ENCODE data around the gene DOCK10. TPM values are rescaled to one million over a fixed set of nuclear protein-coding genes. Genes with fewer than 3 reads are reported as not detected.
A peak's percentile ranks its signal among the peaks of the same experiment; 100 is the strongest.

The DOCK10 gene
- total RNA-seq, 1 donor from 2014 or later, result 15.2 TPM

DNA sequence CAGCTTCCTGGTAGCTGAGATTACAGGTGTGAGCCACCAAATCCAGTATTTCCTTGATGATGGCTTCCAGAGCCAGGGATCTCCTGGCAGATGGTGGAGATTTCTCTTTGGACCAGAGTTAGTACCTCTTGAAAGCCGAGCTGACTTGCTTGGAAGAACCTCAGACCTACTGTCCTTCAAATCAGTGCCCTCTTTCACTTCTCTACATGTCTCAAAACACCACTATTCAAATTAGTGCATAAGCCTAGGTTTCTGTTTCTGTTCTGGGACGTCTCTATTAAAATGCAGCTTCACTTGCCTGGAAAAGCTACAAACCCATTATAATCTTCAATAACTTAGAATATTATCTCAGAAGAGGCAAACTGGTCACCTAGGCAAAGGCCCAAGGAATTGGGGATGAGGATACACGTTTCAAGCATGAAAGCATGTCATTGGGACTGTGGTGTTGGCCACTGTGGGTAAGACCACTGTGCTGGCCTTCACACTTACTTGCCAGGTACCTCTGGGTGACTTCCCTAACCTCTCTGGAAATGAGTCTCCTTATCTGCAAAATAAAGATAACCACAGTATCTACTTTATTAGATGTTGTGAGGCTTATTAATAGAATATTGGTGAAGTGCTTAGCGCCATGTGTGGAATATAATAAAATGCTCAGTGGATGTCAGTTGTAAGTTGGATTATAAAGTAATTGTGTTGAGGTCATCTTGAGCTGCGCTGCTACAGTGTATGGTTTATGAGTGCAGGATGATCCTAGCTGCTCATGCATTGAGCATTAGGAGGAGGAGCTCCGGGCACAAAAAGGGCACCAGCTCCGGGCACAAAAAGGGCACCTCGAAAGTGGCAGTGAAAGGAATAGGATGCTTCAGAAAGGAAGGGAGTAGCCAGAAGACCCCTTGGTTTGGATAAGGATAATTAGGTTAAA lies 84.5 kb downstream of the DOCK10 start:
- peaks cover 32% of the 10 kb centered on the region for H3K4me1 Mint-ChIP-seq (ENCODE audit: unreplicated experiment)
- H3K27ac Mint-ChIP-seq (ENCODE audit: unreplicated experiment), result peak overlapping the region; percentile 33

DNA sequence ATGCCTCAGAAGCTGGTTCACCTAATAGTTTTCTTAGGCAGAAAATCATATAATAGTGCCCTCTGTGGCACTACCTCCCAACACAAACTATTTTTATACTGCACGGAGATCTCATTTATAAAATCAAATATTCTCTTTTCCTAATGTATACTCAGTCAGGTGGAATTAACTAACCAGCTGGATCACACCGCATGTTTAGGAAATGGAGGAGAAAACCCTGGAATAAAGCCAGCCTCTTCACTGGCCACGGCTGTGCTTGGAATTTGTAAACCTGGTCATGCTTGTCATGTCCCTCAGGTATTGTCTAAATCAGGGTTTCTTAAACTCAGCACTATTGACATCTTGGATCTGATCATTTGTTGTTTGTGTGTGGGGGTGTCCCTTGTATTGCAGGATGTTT lies 85.6 kb downstream of the DOCK10 start:
- Mint-ChIP-seq H3K9me3 (ENCODE audit: unreplicated experiment) (no peaks in the 10 kb centered on the region), H3K36me3 (ENCODE audit: unreplicated experiment) (peaks cover 3% of the 10 kb centered on the region), H3K27ac (ENCODE audit: unreplicated experiment) (no peak overlapping the region), H3K4me1 (ENCODE audit: unreplicated experiment) (peaks cover 27% of the 10 kb centered on the region), H3K4me3 (ENCODE audit: unreplicated experiment) (no peak overlapping the region), H3K27me3 (ENCODE audit: unreplicated experiment) (no peaks in the 10 kb centered on the region)
- TF ChIP-seq, protein P1, sequence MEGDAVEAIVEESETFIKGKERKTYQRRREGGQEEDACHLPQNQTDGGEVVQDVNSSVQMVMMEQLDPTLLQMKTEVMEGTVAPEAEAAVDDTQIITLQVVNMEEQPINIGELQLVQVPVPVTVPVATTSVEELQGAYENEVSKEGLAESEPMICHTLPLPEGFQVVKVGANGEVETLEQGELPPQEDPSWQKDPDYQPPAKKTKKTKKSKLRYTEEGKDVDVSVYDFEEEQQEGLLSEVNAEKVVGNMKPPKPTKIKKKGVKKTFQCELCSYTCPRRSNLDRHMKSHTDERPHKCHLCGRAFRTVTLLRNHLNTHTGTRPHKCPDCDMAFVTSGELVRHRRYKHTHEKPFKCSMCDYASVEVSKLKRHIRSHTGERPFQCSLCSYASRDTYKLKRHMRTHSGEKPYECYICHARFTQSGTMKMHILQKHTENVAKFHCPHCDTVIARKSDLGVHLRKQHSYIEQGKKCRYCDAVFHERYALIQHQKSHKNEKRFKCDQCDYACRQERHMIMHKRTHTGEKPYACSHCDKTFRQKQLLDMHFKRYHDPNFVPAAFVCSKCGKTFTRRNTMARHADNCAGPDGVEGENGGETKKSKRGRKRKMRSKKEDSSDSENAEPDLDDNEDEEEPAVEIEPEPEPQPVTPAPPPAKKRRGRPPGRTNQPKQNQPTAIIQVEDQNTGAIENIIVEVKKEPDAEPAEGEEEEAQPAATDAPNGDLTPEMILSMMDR (IDR thresholded peaks at IDR 0.05), result no peak
- no peak for DNase-seq (ENCODE audit: extremely low spot score, unreplicated experiment)

More for the DNA sequence above, 84.5 kb downstream of the DOCK10 start:
- no peak for DNase-seq (ENCODE audit: extremely low spot score, unreplicated experiment)
- no peak overlapping the region for H3K4me3 Mint-ChIP-seq (ENCODE audit: unreplicated experiment)
- TF ChIP-seq, protein P1 (IDR thresholded peaks at IDR 0.05), result no peak
- H3K9me3 Mint-ChIP-seq (ENCODE audit: unreplicated experiment), result no peaks in the 10 kb centered on the region
- no peaks in the 10 kb centered on the region for H3K36me3 Mint-ChIP-seq (ENCODE audit: unreplicated experiment)
- H3K27me3 Mint-ChIP-seq (ENCODE audit: unreplicated experiment), result no peaks in the 10 kb centered on the region

DNA sequence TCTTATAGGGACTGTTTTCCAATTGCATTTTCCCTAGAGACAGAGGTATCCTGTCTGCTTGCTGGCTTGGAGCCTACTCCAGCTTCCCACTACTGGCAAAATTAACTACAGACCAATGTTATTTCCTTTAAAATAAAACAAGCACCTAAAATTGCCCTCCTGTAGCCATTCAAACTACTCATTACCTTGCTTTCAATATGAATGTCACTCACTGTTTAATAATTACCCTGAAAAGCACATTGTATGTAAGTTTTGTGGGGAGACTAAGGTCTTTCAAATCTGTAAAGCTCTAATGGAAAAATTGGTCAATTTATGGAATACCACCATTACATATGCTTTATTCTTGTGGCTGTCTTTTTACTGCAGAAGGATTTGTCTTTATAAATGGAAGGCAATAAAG lies 87.3 kb downstream of the DOCK10 start:
- H3K27me3 Mint-ChIP-seq (ENCODE audit: unreplicated experiment), result no peaks in the 10 kb centered on the region
- no peak overlapping the region for H3K27ac Mint-ChIP-seq (ENCODE audit: unreplicated experiment)
- DNase-seq (ENCODE audit: extremely low spot score, unreplicated experiment), result no peak
- H3K4me1 Mint-ChIP-seq (ENCODE audit: unreplicated experiment), result peaks cover 24% of the 10 kb centered on the region
- no peaks in the 10 kb centered on the region for H3K9me3 Mint-ChIP-seq (ENCODE audit: unreplicated experiment)
- peaks cover 3% of the 10 kb centered on the region for H3K36me3 Mint-ChIP-seq (ENCODE audit: unreplicated experiment)
- TF ChIP-seq, protein P1 (IDR thresholded peaks at IDR 0.05), result no peak
- no peak overlapping the region for H3K4me3 Mint-ChIP-seq (ENCODE audit: unreplicated experiment)

DNA sequence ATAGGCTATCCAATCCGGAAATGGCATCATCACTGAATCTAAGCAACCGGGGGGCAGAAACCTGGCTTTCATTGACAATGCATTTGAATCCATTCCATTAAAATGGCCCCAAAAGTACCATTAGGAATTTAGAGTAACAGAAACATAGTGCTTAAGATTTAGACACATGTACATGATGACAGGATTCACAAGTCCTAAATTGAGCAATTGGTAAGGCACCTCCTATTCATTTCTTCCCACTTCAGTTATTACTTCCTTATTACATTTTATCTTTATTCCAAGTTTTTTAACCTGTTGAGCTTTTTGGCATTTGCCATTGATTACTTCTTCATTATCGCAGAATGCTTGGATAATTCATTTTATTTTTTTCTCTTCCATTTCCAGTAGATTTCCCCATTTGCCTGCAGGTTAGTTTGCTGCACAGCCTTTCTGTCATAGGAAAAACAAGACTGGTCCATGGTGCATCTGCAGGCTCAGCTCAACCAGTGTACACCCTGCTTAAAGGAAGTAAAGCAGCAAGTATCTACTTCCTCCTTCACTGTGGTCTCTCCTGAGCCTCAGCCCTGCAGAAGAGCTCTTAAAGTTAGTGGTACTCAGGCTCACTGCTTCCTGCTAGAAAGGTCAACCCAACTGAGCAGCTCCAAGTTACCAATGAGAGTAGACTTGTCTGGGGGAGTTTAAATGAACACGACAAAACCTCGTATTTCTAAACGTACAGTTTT lies 89.2 kb downstream of the DOCK10 start:
- Mint-ChIP-seq H3K4me1 (ENCODE audit: unreplicated experiment) (peaks cover 17% of the 10 kb centered on the region), H3K27me3 (ENCODE audit: unreplicated experiment) (no peaks in the 10 kb centered on the region), H3K9me3 (ENCODE audit: unreplicated experiment) (no peaks in the 10 kb centered on the region), H3K27ac (ENCODE audit: unreplicated experiment) (no peak overlapping the region), H3K4me3 (ENCODE audit: unreplicated experiment) (no peak overlapping the region), H3K36me3 (ENCODE audit: unreplicated experiment) (peaks cover 3% of the 10 kb centered on the region)
- TF ChIP-seq, protein P1 (IDR thresholded peaks at IDR 0.05), result no peak
- DNase-seq (ENCODE audit: extremely low spot score, unreplicated experiment), result no peak

All from osteocyte (in vitro differentiated cells).